H1 (cell line): ENCODE results near the gene TBC1D17. TPM values are rescaled to one million over a fixed set of nuclear protein-coding genes. Genes with fewer than 3 reads are reported as not detected.

ENCODE experiments used
- CEBPB ChIP-seq: IDR thresholded peaks from 2 replicates; pipeline ENCODE4 v1.6.1; 2012; ENCODE audit warnings: low read depth, low read length
- EZH2 ChIP-seq: fragments of 200-600 bp; sonication (generic); IDR thresholded peaks from 2 replicates; pipeline ENCODE4 v1.7.1; 2012; ENCODE audit warnings: low read depth, mild to moderate bottlenecking, moderate library complexity, low read length, inconsistent platforms; ENCODE audit not compliant: severe bottlenecking
- TAF1 ChIP-seq: IDR thresholded peaks from 2 replicates; pipeline ENCODE4 v1.6.1; 2011; ENCODE audit warnings: mild to moderate bottlenecking, low read depth, low read length
- TEAD4 ChIP-seq: IDR thresholded peaks from 2 replicates; pipeline ENCODE4 v1.6.1; 2012; ENCODE audit warnings: low read depth, low read length, inconsistent platforms, mixed read lengths
- polyA plus RNA-seq, 7 experiments: library from polyadenylated mRNA; depleted of rRNA in 3 of 7; stranded (reverse) in 5 of 7; unstranded in 2 of 7; fragments of >200 nt in 5 of 7; fragments of 200-250 nt in 2 of 7; gene quantifications; 1 replicate in 5 of 7; 2 replicates in 1 of 7; 4 replicates in 1 of 7; pipeline versions ENCODE4 v1.2.1 to v1.2.3, GENCODE V29; 2011 to 2013; ENCODE audit warnings: missing spikeins in 2 of 7, mixed read lengths in 2 of 7
- total RNA-seq: library from RNA; stranded (reverse); fragmentation: NEBNext Ultra II Directional; extraction: Animal tissue kit (Norgen Biotek cat#: 25700); gene quantifications from 2 replicates; pipeline ENCODE4 v1.2.1, GENCODE V29; 2021

The TBC1D17 gene
- total and polyA plus RNA-seq, 2 of the 8 experiments (the other 6 are each of a cell fraction or from before 2014, with no cell fraction given), result 30.3 to 44.9 TPM

DNA sequence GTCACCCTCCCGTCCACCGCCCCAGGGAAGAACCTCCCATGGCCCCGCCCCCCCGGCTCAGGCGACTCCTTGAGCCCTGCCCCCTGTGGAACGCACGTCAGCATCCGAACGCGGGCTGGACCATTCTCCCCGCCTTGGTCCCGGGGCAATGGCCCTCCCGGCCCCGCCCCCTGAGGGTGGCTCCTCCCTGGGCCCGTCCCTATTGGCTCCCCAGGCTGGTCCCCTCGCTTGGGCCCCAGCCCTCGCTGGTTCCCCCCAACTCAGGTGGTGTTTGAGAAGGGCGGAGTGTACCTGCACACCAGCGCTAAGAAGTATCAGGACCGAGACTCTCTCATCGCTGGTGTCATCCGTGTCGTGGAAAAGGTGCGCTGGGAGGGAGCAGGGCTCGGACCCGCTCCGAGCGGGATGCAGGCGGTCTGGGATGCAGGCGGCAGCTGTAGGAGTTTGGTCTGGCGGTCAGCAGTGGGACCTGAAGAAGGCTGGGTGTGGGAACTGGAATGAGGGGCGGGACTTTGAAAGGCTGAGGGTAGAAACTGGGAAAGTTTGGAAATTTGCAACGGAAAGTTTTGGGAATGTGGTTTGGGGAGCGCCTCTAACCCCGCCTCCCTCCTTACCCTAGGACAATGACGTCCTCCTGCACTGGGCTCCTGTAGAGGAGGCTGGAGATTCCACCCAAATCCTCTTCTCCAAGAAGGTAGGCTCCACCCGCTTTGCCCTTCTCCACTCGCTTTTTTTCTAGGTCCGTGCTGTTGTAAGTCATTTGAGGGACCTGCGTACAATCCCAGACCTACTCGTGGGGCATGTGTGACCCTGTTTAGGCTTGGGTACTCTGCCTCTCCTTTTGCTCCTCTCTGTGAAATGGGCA, 609 bp downstream of the TBC1D17 start (continued):
- TF ChIP-seq TEAD4 (no peak), EZH2 (no peak), CEBPB (no peak), TAF1 (peak; percentile 12; the same call in 1 of the 2 replicates)
